Erythroblast (primary cell): ENCODE results near the gene EFNA2.

Experiments used
- DNase-seq, 2 experiments: peaks; one replicate each; lab custom pipeline; 2025; lab: John Stamatoyannopoulos, UW
- GATA1 ChIP-seq: IDR thresholded peaks from 2 replicates; pipeline ENCODE4 v1.6.1; 2011; ENCODE audit warnings: low read depth, mild to moderate bottlenecking, control low read depth, low read length, moderate library complexity
- POLR2A ChIP-seq: IDR thresholded peaks from 2 replicates; pipeline ENCODE4 v1.6.1; 2011; ENCODE audit warnings: mild to moderate bottlenecking, low read length

EFNA2 gene

GRCh38 chr19:1259876-1260748 is 25.6 kb upstream of the EFNA2 start:
- no peak for TF ChIP-seq POLR2A
- no peak for TF ChIP-seq GATA1
- no peak for DNase-seq

- peak; percentile 97 to 99 for DNase-seq
- TF ChIP-seq GATA1 (no peak), POLR2A (peak; percentile 46)
Measured at GRCh38 chr19:1260749-1261537, 24.7 kb upstream of the EFNA2 start.

GRCh38 chr19:1261538-1261797 is 24.2 kb upstream of the EFNA2 start:
- peak; percentile 48 to 64 for DNase-seq
- TF ChIP-seq POLR2A (no peak), GATA1 (no peak)

- TF ChIP-seq GATA1 (no peak), POLR2A (no peak)
- peak; percentile 62 to 72 for DNase-seq
Measured at GRCh38 chr19:1261798-1262622, 23.7 kb upstream of the EFNA2 start.

GRCh38 chr19:1262623-1263123 is 23.0 kb upstream of the EFNA2 start:
- TF ChIP-seq GATA1 (no peak), POLR2A (no peak)
- DNase-seq = no peak

- TF ChIP-seq POLR2A (no peak), GATA1 (no peak)
- peak; percentile 53 to 63 for DNase-seq
Measured at GRCh38 chr19:1263188-1263587, 22.5 kb upstream of the EFNA2 start.

GRCh38 chr19:1264801-1265614 is 20.7 kb upstream of the EFNA2 start:
- TF ChIP-seq GATA1 = no peak
- TF ChIP-seq POLR2A = no peak
- DNase-seq = peak in 1 of 2 experiments; percentile 59

GRCh38 chr19:1265615-1266128 is 20.0 kb upstream of the EFNA2 start:
- TF ChIP-seq POLR2A (no peak), GATA1 (no peak)
- peak; percentile 67 to 83 for DNase-seq

GRCh38 chr19:1266129-1266915 is 19.4 kb upstream of the EFNA2 start:
- TF ChIP-seq POLR2A (no peak), GATA1 (no peak)
- DNase-seq = peak; percentile 95 to 97

GRCh38 chr19:1266916-1267476 is 18.7 kb upstream of the EFNA2 start:
- DNase-seq = peak; percentile 80 to 89
- TF ChIP-seq POLR2A (no peak), GATA1 (no peak)

GRCh38 chr19:1267477-1268225 is 18.0 kb upstream of the EFNA2 start:
- TF ChIP-seq POLR2A (no peak), GATA1 (no peak)
- no peak for DNase-seq
